GM21717 (cell line): ENCODE results near the gene MTHFS.
"Not testable (repeated sequence)": the region's sequence is repeated elsewhere in the genome, so short reads cannot be mapped to it uniquely, and the experiment has no call there.

Source experiments
- ATAC-seq: cut with Tn5 transposase; IDR thresholded peaks from one replicate; pipeline ENCODE4 v1.9.1; 2021; ENCODE audit warnings: mild to moderate bottlenecking, moderate library complexity; ENCODE audit not compliant: unreplicated experiment

MTHFS gene

DNA sequence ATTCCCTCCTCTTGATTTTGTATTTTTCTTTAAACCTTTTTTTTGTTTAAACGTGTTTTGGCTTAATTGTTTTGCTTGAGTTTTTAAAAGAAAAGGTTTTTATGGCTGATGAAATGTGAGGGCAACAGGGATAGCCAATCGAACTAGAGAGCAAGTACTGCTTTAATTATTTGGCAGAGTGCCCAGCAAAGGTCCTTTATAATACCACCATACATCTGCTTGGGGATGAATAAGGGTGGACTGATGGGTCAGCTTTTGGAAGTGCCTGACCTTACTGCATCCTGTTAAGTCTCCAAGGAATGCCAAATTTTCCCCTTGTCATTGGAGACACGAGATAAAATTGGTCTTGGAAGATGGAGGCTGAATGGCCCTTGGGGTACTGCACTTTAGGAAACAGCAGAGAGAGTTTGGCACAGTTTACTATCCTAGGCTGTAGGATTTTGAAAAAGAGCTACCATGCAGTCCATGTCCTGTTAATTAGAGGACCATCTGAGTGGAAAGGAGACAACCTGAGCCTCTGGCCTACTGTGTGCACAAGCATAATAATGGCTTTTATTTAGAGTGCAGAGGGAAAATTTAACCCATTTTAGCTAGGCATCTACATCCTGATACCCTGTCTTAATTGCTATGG is 19.8 kb upstream of the MTHFS start:
- ATAC-seq, result no peak

DNA sequence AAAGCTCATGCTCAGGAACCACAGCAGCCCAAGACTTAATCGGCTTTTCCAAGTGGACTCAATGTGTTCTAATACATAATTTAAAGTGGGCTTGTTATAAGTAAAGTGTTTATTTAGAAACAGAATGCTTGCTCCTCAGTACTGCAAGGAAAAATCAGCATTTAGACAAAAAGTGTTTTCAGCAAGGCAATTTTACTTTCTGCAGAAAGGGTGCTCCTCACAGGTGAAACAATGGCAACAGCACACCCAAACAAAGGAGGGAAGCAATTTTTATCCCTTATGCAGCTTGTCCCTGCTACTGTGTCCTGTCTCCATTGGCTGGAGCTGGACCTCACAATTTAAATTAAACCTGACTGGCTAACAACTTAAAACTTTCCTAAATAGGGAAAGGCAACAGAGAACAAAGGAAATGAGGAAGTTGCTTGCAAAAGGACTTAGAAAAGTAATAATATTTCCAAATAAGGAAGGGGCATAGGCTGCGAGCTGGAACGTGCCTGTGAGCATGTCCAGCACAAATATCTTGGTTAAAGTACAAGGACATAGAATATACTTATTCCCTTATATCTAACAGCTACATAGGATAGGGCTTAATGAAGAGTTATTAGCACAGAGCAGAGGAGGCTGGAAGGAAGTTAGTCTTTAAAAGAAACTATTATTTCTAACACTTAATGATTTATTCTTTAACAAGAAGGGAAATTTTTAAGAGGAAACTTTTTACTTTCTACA is 19.1 kb upstream of the MTHFS start:
- not testable (repeated sequence) for ATAC-seq

DNA sequence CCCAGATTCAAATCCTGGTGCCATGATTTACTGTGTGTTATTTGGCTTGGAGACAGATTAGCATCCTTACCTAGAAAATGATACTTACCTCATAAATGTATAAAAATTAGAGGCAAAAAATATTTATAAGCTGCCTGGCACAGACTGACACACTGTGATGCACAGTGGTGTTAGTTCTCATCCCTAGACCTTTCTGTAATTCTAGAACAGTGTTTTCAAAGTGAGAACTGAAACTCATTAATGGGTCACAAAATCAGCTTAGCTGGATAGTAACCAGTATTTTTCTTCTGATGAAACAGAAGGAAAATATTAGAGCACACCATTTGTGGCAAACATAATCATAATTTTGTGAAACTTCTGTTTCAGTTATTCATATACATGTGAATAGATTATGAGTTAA is 17.9 kb upstream of the MTHFS start:
- ATAC-seq, result no peak

DNA sequence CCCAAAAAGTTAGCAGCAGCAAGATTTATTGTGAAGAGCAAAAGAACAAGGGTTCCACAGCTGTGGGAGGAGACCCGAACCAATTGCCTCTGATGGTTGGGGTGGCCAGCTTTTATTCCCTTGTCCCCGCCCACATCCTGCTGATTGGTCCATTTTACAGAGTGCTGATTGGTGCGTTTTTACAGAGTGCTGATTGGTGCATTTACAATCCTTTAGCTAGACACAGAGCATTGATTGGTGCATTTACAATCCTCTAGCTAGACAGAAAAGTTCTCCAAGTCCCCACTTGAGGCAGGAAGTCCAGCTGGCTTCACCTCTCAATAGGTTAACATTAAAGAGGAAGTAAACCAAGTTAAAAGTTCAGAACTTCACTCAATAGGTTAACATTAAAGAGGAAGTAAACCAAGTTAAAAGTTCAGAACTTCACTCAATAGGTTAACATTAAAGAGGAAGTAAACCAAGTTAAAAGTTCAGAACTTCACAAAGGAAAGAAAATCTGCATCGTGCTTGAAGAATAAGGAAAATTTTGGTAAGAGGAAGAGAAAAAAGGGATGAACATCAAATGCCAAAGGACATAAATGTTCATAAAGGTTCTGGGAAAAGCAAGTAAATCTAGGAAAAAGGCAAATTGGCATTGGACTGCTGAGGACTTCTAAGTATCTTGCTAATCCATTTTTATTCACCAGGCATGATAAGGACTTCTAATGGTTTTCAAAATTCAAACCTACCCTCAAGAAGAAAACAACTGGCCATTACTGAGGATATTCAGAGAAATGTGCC is 12.9 kb upstream of the MTHFS start:
- ATAC-seq, result peak; percentile 64

DNA sequence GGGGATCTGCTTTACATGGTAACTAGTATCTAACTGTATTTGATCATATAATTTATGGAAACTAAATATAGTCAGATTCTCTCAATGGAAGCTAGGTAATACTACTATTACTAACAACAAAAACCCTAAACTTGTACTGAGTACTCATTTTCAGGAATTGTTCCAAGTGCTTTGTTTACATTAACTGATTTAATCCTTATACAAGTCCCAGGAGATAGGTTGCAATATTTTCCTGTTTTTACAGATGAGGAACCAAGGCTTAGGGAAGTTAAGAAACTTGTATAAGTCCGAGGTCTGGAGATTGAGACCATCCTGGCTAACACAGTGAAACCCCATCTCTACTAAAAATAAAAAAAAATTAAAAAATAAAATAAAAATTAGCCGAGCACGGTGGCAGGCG is 7.5 kb upstream of the MTHFS start:
- ATAC-seq, result no peak

DNA sequence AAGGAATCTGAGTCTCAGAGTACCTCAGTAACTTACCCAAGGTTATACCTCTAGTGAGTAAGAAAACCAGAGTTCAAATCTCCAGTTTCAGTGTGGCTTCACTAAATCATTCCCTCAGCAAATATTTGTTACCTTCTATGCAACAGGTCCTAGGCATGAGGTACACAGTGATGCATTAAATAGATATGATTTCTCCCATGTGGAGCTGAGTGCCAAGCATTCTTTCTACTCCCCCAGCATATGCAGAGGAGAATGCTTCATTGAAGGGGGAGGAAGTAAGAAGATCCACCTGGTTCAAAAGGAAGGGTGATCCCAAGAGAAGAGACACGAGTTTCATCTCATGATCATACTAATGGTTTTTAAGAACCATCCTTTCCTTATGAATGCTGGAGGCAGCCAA is 6.8 kb upstream of the MTHFS start:
- ATAC-seq, result no peak

DNA sequence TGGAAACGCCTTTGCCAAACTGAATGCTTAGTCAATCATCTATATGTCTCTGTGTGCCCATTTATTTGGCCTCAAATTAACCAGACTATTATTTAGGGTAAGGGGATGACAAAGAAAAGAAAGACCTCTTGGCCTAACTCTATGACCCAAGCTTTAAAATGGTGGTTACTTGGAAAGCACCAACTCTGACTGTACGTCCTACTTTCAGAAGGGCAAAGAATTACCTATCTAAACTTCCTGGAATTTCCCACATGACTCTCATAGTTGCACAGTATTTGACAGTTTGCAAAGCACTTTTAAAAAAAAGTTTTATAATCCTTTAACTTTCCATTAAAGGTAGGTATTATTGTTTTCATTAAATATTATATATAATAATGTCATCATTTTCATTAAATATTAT is 6.3 kb upstream of the MTHFS start:
- no peak for ATAC-seq

DNA sequence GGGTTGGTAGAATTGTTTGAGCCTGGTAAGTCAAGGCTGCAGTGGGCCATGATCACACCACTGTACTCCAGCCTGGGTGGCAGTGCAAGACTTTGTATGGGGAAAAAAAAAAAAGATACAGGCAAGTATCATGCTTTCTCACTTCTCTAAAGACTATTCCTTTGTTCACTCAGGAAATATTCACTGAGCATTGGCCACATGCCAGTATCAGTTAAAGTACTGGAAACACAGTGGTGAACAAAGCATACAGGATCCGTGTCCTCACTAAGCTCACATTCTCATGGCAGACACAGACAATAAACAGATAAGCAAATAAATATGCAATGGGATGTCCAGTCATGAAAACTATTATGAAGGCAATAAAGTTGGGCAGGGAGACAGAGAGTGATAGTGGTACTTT is 5.1 kb upstream of the MTHFS start:
- ATAC-seq, result no peak

DNA sequence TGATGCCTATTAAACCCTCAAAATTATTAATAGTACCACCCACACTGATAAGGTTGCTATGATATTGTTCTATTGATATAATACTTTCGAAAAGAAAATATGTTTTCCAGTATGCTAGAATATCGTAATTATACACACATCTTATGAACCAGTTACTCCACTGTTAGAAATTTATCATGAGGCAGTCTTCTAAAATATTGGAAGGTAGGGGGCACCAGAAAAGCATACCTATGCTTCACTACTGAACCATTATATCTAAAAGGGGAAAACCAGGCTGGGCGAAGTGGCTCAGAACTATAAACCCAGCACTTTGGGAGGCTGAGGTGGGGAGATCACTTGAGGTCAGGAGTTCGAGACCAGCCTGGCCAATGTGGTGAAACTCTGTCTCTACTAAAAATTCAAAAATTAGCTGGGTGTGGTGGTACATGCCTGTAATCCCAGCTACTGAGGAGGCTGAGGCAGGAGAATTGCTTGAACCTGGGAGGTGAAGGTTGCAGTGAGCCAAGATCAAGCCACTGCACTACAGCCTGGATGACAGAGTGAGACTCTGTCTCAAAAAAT is 4.1 kb upstream of the MTHFS start:
- not testable (repeated sequence) for ATAC-seq

DNA sequence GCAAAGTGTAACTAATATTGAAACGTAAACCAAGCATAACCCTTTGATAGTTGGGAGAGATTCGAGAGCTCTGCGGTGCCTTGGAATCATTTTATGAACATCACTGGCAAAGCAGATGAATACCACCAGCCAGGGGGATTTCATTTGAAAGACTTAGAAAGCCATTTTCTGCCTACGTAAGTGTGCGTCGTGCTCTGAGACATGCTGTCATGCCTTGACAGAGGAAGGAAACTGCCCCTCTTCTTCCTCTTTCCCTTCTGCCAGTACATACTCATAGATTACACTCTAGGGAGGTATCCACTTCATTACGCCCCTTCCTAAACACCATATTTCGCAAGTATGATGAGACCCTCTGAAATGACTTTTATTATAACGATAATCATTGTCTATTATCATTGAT is 3.3 kb upstream of the MTHFS start:
- ATAC-seq, result no peak

DNA sequence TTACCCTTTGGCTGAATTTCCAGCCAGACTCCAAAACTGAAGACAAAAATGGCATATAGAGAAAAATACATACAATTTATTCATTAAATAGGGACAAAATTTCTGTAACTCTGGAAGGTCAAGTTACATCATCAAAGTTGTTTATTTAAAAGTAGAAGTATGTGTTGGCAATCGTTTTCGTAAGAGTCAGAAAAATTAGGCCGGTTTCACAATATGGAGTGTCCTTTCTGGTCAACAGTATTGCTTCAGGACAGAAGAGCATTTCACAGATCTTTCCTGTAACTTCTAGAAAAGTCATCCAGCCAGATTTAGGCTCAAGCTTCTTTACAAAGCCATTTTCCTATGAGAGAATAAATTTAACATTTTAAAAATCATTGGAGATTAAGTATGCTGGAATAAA is 2.0 kb upstream of the MTHFS start:
- not testable (repeated sequence) for ATAC-seq

DNA sequence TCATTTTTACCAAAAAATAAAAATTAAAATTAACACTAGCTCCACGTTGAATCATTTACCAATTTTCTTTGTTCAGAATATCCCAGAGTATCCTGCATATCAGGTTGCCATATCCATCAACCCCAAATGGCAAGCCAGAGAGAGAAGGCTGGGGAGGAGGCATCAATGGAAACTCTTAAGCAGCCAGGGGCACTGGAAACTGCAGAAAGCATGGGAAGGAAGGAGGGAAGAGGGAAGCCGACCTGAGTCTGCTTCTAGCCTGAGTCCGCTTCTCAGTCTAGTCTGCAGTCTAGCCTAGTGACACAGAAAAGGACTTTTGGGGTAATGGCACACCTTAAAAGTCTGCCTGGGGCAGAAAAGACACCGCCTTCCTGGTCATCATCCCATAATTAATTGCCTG is 1.6 kb upstream of the MTHFS start:
- ATAC-seq, result no peak

DNA sequence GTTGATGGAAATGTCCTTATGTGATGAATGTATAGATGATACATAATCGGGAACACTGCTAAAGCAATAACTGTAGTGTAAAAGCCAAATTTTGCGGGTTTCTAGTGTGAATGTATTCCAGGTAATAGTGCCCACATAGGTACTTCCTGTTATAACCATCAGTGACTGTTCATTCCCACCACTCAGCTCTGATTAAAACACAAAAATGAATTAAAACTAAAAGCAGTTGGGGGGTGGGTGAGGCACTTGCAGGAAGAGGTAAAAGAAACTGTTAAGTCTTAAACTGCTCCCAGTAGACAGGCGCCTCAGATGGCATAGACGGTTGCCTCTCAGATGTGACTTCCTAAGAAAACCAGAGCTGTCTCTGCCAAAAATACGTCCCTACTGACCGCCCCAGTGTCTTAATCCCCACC is 893 bp upstream of the MTHFS start:
- no peak for ATAC-seq

DNA sequence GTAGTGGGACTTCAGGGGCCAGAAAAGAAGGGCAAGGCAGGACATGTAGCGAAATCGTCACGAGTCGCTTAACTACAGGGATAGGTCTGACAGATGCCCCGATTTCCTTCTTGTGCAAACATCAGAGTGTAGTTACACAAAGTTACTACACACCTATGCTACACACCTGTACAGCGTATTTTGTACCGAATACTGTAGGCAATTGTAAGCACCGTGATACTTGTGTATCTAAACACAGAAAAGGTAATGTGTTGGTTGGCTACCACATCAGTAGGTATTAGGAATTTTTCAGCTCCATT is 515 bp upstream of the MTHFS start:
- ATAC-seq, result no peak

DNA sequence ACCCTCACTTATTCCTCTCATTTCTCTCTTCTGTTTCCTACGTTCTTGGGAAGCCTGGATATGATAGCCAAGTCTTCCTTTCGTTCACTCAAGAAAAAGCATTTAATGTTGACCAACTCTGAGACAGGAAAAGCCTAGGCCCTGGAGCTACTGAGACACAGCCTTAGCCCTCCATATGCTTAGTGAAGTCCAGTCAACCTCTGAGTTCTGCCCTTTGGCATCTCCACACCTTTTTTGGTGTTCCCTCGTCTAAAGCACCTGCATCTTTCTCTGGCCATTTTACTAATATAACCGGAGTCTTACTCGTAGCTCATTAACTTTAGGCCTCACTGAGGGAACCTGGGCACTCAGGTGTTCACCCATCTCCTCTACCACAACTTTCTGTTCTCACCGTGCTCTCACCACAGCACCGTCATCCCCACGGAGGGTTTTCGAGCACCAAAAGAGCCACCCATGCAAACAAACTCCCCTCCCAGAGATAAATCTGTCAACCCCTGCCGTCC is 632 bp downstream of the MTHFS start:
- no peak for ATAC-seq

DNA sequence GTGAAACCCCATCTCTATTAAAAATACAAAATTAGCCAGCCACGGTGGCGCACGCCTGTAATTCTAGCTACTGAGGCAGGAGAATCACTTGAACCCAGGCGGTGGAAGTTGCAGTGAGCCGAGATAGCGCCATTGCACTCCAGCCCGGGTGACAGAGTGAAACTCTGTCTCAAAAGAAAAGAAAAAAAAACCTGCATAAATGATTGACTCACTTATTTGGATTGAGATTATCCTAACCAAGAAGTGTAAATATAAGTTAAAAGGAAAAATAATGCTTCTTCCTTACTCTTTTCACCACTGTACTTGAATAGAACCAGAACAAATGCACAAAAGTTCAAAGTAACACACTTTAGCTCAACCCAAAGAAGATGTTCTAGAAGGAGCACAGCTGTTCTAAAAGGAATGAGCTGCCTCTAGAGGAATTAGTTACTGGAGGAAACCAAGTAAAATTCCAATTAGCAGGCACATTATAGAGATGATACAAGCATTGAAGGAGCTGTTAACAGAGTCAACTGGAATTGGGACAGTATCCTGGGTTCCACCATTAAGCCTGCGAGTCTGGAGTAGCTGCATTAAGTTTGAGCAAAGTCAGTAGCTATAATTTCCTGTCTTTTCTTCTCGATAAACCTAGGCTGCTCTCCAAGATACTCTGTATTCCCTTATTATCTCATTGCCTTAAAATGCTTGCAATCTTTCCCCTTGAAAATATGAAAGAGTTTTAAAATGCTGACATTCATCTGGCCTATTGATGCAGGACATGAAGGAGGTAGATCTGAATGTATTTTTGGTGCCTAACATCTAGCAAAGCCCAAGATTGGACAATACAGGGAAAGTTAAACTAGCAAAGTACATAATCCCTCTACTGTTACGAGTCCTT is 9.5 kb downstream of the MTHFS start:
- ATAC-seq, result no peak

DNA sequence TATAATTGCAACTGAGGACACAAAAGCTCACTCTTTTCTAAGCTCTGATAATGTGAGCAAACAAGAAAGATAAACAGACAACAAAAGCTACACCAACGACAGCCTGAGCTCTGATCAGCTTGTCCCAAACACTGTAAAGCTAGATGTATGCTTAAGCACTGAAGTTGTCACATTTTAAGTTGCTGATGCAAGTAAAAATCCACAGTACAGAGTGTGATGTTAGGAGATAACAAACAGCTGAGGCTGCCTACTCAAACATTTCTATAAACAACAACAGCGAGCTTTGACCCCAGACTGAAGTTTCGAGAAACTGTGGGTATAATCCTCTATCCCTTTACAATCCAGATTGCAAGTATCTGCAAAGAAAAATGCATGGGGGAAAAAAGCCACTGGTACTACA is 10.7 kb downstream of the MTHFS start:
- no peak for ATAC-seq

DNA sequence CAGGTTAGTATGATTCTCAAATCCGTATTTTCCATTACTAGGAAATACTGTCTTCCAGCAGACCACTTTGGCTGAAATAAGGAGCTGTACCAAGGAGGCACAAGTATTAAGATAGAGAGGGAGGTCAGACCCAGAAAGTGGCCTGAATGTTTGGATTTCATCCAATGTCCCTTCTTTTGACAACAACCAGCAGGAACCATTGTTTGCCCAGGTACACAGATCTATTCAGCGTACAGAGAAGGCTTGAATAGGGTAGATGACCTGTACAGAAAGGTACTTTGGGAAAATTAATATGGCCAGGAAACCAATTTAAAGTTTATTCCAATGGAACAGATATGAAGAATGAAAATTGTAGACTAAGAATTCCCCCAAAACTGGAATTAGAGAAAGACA is 12.6 kb downstream of the MTHFS start:
- no peak for ATAC-seq

DNA sequence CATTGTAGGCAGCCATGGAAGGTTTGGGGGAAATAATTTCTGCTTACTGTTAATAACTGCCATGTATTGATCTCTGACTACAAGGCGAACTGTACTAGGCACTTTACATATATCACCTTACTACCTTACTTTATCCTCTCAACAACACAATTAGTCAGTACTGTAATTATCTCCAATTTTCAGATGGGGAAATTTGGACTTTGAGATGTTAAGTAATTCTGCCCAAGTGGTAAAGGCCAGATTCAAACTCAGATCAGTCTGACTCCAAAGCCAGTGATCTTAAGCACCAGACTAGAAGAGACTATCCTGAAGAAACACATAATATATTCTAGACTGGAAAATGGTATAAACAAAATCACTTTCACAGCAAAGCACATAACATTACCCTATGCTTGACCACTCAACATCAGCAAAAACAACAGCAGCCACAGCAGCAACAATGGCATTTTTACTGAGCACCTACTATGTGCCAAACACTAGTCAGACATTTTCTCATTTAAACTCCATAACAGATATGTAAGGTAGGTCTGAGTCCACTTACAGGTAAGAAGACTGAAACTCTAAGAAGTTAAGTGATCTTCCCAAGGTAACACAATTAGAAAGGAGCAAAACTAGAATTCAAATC is 13.1 kb downstream of the MTHFS start:
- ATAC-seq, result no peak

DNA sequence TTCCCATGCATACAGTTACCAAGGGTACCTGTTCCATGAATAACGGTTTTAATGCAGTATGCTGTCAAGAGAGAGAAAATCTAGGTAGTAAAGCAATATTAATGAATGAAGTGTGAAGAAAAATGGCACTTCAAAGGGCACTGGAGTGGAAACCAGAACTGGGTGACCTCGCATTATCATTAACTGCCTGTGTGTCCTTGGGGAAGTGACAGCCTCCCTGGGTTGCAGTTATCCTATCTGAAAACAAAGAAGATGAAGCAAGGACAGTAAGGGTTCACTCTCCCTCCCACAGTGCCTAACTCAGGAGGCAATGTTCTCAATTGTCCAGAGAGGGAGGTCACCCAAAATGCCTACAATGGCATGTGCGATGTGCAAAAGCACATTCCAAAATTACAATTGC is 15.1 kb downstream of the MTHFS start:
- ATAC-seq, result no peak
